Activated naive CD4-positive, alpha-beta T cell treated with anti-CD3 and anti-CD28 coated beads, Interleukin-2, amount 50 U/mL, for 16 hours (primary cell): ENCODE measurements around the gene HMBS.
"Not testable (repeated sequence)": the region's sequence is repeated elsewhere in the genome, so short reads cannot be mapped to it uniquely, and the experiment has no call there.

Source experiments
- DNase-seq: peaks from one replicate; pipeline ENCODE4 v3.0.0-alpha.2; 2020

Gene HMBS

GRCh38 chr11:119121811-119122124 is 37.1 kb downstream of the HMBS start:
- no peak for DNase-seq

GRCh38 chr11:119125821-119126220 is 41.1 kb downstream of the HMBS start:
- DNase-seq, result no peak

GRCh38 chr11:119126675-119127268 is 42.1 kb downstream of the HMBS start:
- no peak for DNase-seq

- no peak for DNase-seq
These were observed 46.0 kb downstream of the HMBS start for GRCh38 chr11:119130662-119131061.

GRCh38 chr11:119134389-119134978 is 49.8 kb downstream of the HMBS start:
- DNase-seq, result no peak

- not testable (repeated sequence) for DNase-seq
These were observed 54.6 kb downstream of the HMBS start for GRCh38 chr11:119139276-119139675.
